Endothelial cell (in vitro differentiated cells): ENCODE measurements around the gene TTC23. TPM values are rescaled to one million over a fixed set of nuclear protein-coding genes. Genes with fewer than 3 reads are reported as not detected.

Source experiments
- DNase-seq: peaks from one replicate; pipeline ENCODE4 v3.0.0; 2021; ENCODE audit warnings: low spot score
- H3K27ac Mint-ChIP-seq: one replicate; pipeline ENCODE4 v1.8.0; 2021; ENCODE audit warnings: mixed read lengths, inconsistent platforms; ENCODE audit not compliant: unreplicated experiment
- H3K27me3 Mint-ChIP-seq: one replicate; pipeline ENCODE4 v1.8.0; 2021; ENCODE audit warnings: mild to moderate bottlenecking, moderate library complexity, mixed read lengths, inconsistent platforms; ENCODE audit not compliant: unreplicated experiment
- H3K36me3 Mint-ChIP-seq: one replicate; pipeline ENCODE4 v1.8.0; 2021; ENCODE audit warnings: mild to moderate bottlenecking, low read depth, mixed read lengths, inconsistent platforms; ENCODE audit not compliant: unreplicated experiment
- H3K4me1 Mint-ChIP-seq: one replicate; pipeline ENCODE4 v1.8.0; 2021; ENCODE audit warnings: mild to moderate bottlenecking, mixed read lengths, inconsistent platforms; ENCODE audit not compliant: unreplicated experiment
- H3K4me3 Mint-ChIP-seq: one replicate; pipeline ENCODE4 v1.8.0; 2021; ENCODE audit warnings: mild to moderate bottlenecking, mixed read lengths, inconsistent platforms; ENCODE audit not compliant: unreplicated experiment
- H3K9me3 Mint-ChIP-seq: one replicate; pipeline ENCODE4 v1.8.0; 2021; ENCODE audit warnings: mixed read lengths, inconsistent platforms; ENCODE audit not compliant: unreplicated experiment
- CTCF ChIP-seq: fragments of 200-600 bp; sonication (generic); IDR thresholded peaks from one replicate; pipeline ENCODE4 v1.5.0; 2021; ENCODE audit warnings: antibody characterized with exemption; ENCODE audit not compliant: unreplicated experiment
- total RNA-seq: library from RNA; stranded (reverse); fragmentation: NEBNext Ultra II Directional; extraction: Animal tissue kit (Norgen Biotek cat#: 25700); gene quantifications from one replicate; pipeline ENCODE4 v1.2.1, GENCODE V29; 2021; ENCODE audit not compliant: unreplicated experiment

TTC23 gene
- total RNA-seq, 1 donor from 2014 or later: 24.3 TPM

GRCh38 chr15:99282586-99282985 is 33.2 kb upstream of the TTC23 start:
- no peaks in the 10 kb centered on the region for H3K27me3 Mint-ChIP-seq
- no peak for DNase-seq
- no peaks in the 10 kb centered on the region for H3K36me3 Mint-ChIP-seq
- H3K4me3 Mint-ChIP-seq: no peak overlapping the region
- no peaks in the 10 kb centered on the region for H3K9me3 Mint-ChIP-seq
- TF ChIP-seq CTCF: no peak
- peaks cover 5% of the 10 kb centered on the region for H3K4me1 Mint-ChIP-seq
- H3K27ac Mint-ChIP-seq: no peak overlapping the region

- Mint-ChIP-seq H3K4me3 (no peak overlapping the region), H3K4me1 (peaks cover 5% of the 10 kb centered on the region), H3K9me3 (no peaks in the 10 kb centered on the region), H3K27ac (no peak overlapping the region), H3K36me3 (no peaks in the 10 kb centered on the region), H3K27me3 (peaks cover 2% of the 10 kb centered on the region)
- no peak for TF ChIP-seq CTCF
- DNase-seq: no peak
Measured at GRCh38 chr15:99282121-99282520, 32.7 kb upstream of the TTC23 start.

DNA sequence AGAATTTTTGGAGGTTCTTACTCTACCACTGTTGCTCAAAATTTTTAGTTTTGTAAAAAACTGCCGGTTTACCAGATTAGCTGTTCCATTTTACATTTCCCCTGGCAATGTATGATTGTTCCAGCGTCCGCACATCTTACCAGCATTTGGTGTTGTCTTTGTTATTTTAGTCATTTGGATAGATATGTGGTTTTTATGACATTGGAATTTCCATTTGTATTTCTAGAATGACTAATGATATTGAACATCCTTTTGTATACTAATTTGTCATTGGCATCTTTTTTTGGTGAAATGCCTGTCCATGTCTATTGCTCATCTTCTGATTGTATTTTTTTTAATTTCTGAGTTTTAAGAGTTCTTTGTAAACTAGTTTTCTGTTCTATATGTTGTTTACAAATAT is 30.4 kb upstream of the TTC23 start:
- Mint-ChIP-seq H3K4me1 (peaks cover 5% of the 10 kb centered on the region), H3K4me3 (no peak overlapping the region), H3K36me3 (no peaks in the 10 kb centered on the region), H3K9me3 (no peaks in the 10 kb centered on the region), H3K27ac (no peak overlapping the region), H3K27me3 (peaks cover 3% of the 10 kb centered on the region)
- no peak for TF ChIP-seq CTCF
- DNase-seq: no peak

DNA sequence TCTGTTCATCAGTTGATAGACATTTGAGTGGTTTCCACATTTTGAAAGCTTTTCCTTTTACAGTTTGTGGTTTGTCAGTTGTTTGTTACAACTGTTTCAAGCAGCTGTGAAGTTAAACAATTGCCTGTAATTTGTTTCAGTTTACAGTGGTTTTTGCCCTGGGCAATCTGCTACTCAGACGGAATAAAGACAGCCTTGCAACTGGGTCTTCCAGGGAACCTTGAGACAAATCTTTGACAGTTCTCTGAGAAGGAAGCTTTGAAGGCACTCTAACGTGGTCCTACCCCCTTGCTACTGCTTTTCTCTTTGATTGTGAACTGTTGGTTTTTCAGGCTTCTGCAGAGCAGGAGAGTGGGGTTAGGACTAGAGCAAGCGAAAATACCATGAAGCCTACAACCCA is 29.9 kb upstream of the TTC23 start:
- H3K36me3 Mint-ChIP-seq: no peaks in the 10 kb centered on the region
- no peak for TF ChIP-seq CTCF
- no peaks in the 10 kb centered on the region for H3K9me3 Mint-ChIP-seq
- H3K4me3 Mint-ChIP-seq: no peak overlapping the region
- H3K27ac Mint-ChIP-seq: no peak overlapping the region
- H3K27me3 Mint-ChIP-seq: peaks cover 3% of the 10 kb centered on the region
- peaks cover 5% of the 10 kb centered on the region for H3K4me1 Mint-ChIP-seq
- no peak for DNase-seq

DNA sequence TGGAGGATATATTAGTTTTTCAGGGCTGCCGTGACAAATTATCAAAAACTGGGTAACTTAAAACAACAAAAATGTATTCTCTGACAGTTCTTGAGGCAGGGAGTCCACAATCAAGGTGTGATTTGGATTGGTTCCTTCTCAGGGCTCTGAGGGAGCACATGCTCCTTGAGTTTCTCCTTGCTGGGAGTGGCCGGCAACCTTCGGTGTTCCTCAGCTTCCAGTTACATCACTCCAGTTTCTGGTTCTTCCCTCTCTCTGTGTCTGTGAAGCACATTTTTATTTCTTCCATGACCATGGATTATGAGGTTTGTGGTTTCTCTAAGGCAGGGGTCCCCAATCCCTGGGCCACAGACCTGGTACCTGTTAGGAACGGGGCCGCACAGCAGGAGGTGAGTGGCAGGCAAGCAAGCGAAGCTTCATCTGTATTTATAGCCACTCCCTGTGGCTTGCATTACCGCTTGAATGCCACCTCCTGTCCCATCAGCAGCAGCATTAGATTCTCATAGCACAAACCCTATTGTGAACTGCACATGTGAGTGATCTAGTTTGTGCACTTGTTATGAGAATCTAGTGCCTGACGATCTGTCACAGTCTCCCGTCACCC is 26.2 kb upstream of the TTC23 start:
- peaks cover 3% of the 10 kb centered on the region for H3K27me3 Mint-ChIP-seq
- no peak for TF ChIP-seq CTCF
- DNase-seq: no peak
- H3K9me3 Mint-ChIP-seq: no peaks in the 10 kb centered on the region
- no peak overlapping the region for H3K27ac Mint-ChIP-seq
- H3K4me3 Mint-ChIP-seq: no peak overlapping the region
- no peaks in the 10 kb centered on the region for H3K36me3 Mint-ChIP-seq
- H3K4me1 Mint-ChIP-seq: no peaks in the 10 kb centered on the region
